Hippocampal formation (tissue), 2 donors: Measurements from ENCODE around the gene PAF1.
"Not testable (repeated sequence)": the region's sequence is repeated elsewhere in the genome, so short reads cannot be mapped to it uniquely, and the experiment has no call there.

ENCODE experiments used
- DNase-seq, 2 donors: peaks; one replicate each; lab custom pipeline; 2025; lab: John Stamatoyannopoulos, UW

The PAF1 gene

DNA sequence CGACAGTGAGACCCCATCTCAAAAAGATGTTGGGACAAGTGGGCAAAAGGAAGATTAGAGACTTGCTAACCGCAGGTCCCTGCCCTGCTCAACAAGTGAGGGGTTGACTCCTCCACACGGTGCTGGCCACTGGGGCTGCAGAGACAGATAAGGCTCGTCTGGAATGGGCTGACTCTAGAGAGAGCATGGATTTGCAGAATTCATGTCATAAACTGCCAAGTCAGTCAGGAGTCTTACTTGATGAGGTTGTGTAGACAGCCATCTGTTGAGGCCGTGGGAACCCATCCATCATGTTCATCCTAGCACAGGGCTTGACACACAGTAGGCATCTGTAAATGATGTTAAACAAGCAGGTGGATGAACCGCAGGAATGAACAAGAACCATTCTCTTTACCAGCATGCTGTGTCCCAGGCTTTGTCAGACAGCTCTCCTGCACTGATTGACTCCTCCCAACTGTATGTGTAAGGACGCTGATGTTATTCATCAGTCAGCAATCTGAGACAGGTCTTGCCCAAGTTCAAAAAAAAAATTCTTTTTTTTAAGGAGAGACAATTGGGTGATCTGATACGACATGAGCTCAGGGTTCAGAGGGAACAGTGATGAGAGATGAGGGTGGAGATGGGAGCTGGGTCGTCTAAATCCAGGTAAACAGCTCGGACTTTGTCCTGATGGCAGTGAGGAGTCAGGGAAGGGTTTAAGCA lies 8.8 kb downstream of the PAF1 start:
- no peak for DNase-seq

DNA sequence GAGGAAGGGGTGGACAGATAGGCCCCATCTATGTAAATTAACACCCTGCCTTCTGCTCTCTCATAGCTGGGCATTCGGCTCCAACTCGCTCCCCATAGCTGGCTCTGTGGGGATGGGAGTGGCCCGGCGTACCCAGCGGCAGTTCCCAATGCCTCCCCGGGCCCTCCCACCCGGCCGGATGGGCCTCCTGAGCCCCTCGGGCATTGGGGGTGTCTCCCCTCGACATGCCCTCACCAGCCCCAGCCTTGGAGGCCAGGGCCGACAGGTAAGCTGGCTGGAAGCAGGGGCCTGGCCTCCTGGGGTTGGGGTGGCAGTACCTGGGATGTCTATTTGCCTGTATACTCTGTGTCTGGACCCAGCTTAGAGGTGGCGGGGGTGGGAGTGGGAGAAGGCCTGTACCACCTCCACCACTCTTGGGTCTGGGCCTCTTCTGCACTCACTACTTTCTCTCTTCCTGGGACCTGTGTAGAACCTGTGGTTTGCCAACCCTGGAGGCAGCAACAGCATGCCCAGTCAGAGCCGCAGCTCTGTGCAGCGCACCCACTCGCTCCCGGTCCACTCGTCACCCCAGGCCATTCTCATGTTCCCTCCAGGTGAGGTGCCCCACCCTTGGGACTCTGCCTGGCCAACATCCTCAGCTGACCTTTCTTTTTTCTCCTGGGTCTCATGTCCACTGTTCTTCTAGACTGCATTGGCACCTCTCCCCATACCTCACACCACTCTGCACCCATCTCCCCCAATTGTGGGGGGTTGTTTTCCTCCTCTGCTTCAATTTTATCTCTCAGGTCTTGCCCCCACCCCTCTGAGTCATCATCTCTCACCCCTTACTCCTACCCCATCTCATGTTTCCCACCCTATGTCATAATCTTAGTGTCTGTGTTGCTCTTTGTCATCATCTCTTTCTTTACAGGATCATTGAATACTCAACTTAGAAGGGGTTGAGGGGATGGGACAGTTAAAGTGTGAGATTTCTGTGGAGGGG lies 10.1 kb downstream of the PAF1 start:
- no peak for DNase-seq

DNA sequence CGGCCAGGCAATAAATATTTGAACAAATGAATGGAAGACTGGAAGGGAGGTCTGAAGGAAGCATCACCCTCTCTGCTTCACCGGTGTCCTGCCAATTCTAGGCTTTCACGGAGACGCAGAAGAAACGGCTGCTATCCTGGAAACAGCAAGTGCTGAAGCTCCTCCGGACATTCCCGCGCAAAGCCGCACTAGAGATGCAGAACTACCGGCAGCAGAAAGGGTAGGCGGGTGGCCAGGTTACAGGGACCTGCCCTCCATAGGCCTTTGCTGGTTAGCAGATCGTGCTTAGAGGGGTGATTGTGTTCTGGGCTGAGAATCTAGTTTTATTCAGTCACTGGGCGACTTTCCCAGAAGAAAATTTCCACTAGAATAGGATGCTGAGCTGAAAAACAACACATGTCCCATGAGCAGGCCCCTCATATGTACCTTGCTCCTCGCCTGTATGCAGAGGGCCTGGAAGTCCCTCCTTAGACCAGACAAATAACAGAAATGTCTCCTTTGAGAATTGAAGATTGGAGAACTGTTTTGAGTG lies 11.0 kb downstream of the PAF1 start:
- peak in 1 of 2 donors; percentile 35 for DNase-seq

DNA sequence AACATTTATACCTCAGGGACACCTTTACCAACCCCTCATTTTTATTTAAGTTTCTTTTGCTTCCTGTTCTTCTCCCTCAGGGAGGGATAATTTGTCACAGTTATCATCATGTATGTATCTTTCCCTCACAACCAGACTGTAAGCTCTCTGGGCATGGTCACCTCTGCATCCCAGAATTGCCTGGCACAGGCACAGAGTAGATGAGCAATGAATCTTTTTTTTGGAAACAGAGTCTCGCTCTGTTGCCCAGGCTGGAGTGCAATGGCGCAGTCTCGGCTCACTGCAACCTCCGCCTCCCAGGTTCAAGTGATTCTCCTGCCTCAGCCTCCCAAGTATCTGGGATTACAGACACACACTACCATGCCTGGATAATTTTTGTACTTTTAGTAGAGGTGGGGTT lies 11.5 kb downstream of the PAF1 start:
- DNase-seq, result not testable (repeated sequence)

DNA sequence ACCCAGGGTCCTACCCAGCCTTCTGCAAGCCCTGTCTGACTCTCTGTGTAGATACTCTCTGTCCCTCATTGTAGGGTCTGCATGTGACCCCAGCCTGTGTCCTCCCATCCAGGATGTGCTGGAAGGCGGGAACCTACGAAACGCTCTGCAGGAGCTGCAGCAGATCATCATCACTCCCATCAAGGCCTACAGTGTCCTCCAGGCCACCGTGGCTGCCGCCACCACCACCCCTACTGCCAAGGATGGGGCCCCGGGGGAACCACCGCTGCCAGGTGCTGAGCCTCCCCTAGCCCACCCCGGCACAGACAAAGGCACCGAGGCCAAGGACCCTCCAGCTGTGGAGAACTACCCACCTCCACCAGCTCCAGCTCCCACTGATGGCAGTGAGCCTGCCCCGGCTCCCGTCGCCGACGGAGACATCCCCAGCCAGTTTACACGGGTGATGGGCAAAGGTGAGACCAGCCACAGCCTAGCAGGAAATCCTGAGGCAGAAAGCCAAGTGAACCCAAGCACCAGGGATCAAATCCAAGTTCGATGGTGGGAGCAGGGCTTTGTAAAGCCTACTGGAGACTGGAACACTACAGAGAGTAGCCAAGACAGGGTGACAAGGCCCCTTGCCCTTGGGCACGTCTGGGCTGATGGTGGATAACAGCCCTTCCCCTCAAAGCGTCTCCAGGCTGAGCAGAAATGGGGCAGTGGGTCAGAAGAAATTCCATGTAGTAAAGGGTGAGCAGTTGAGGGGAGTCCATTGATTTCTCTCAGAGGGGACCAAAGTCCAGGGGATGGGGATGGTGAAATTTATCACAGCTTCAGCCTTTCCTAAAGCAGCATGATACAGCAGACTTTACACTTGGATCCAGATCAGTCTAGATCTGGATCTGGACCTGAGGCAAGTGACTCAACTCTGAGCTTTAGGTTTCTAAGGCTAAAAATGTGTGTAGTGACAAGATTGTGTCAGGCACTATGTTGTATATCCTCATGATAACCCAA lies 13.2 kb downstream of the PAF1 start:
- DNase-seq, result no peak

DNA sequence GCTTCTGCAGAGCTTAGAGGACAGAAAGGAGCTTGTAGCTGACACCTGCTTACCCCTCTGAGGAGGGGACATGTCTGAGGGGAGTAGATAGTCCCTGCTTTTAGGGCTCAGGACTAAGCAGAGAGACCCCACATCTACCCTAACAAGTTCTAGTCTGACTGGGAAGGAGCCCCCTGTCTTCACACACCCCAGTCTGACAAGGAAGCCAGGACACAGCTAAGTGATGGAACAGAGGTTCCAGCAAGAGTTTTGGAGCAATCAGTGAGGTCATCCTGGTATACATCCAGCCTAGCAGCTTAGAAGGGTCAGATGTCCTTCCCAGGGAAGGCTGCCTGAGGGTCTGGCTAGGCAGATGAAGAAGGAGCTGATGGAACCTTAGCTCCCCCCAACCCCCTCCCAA lies 15.0 kb downstream of the PAF1 start:
- DNase-seq, result no peak

DNA sequence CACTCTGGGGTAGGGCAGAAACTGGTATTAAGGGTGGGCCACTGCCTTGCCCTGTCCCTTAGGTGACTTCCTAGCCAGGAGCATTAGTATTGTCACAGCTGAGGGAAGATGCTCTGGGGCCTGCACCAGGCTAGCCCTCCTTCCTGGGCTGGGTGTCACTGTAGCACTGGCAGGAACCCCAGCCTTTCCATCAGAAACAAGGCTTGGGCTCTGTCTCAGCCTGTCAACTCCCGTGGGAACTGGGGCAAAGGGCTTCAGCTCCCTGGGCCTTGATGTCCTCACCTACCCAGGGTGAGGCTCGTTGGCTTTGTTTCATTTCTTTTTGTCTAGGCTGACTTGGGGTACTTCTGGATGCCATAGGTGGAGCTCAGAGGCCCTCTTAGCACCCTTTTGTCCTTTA lies 18.0 kb downstream of the PAF1 start:
- DNase-seq, result no peak

DNA sequence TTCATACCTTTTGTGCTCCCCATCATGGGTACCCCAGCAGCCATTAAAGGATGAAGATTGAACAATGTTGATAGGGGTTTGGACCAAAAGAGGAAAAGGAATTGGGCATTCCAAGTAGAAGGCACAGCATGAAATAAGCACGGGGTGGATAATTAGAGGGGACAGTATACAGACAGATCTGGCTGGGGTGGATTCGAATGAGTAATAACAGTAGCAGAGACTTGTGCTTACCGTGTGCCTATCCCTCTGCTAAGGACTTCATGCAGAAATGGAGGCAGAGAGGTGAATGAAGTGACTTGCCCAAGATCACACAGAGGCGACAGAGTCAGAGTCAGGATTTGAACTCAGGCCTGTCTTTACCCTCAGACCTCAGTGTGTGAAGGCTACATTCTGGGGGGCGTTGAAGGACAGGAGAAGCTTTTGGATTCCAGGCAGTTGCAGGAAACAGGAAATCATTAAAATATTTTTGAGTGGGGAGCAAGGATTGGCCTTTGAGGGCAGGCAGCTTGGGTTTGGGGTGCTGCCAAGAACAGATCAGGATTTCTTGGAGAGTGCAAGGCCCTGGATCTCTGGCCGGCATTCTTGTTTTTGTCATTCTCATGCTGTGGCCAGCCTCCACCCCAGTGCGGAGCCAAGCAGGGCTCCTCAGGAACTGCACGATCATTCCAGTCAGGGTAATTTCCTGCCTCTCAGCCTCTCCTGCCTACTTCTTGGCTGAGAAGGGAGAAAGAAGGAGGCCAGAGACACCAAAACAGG lies 18.7 kb downstream of the PAF1 start:
- peak; percentile 23 for DNase-seq

DNA sequence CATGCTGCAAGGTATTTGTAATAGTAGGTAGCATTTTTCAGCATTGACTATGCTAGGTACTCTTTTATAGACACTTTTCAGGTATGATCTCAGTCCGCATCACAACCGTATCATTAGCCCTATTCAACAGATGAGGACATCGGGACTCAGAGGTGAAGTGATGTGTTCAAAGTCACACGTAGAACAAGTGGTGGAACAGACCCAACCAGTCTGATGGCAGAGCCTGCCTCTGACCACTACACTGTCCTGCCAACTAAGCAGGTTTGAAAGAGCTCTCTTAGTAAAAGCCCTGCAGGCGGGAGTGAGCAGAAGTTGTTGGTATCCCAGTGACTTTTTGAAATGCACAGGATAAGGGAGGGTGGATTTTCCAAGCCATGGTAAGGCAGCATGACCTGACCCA lies 20.2 kb downstream of the PAF1 start:
- DNase-seq, result no peak

DNA sequence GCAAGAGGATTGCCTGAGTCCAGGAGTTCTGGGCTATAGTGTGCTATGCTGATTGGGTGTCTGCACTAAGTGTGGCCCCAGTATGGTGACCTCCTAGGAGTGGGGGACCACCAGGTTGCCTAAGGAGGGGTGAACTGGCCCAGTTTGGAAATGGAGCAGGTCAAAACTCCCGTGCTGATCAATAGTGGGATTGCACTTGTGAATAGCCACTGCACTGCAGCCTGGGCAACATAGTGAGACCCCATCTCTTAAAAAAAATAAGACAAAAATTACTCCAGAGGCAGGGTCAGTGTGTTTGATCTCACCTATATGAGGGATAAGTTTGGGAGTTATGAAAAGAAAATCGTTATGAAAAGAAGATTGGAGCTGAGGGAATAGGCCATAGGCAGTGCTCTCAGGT lies 21.7 kb downstream of the PAF1 start:
- DNase-seq, result no peak

DNA sequence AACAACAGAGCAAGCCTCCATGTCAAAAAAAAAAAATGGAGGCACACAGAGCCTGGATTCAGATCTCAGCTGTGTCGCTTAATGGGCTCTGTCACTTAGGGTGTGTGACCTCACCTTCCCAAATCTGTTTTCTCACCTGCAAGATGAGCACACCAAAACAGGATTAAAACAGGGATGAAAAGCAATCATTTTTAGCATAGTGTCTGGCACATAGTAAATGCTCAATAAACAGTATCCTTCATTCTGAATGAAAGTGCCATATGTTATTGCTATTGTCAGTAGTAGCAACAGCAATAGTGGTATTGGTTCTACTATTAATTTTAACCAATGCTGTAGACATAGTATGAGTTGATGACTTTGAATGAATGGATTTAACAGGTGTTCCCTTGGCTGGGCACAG lies 25.4 kb downstream of the PAF1 start:
- DNase-seq, result no peak

DNA sequence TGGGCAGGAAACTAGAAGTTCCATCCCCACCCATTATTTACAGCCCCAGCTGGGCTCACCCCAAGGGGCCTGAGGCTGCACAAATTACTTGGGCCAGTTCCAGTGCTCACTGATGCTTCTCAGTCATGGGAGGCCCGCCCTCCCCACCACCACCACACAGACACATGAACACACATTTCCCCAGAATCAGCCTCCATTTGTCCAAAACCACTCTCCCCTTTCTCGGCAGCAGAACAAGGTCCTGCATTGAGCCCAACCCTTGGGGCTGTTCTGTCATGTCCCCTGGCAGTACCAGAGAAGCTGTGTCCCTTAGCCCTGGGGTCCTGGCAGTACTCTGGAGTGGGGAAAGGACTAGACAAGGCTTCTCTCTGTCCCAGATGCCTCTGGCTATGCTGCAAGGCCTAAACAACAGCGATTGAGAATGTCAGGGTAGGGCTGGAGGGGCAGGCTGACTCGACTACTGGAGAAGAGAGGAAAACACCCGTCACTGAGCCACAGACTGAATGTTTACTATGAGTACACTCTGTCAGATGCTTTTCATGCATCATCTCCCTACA lies 26.9 kb downstream of the PAF1 start:
- peak; percentile 81 to 94 for DNase-seq

DNA sequence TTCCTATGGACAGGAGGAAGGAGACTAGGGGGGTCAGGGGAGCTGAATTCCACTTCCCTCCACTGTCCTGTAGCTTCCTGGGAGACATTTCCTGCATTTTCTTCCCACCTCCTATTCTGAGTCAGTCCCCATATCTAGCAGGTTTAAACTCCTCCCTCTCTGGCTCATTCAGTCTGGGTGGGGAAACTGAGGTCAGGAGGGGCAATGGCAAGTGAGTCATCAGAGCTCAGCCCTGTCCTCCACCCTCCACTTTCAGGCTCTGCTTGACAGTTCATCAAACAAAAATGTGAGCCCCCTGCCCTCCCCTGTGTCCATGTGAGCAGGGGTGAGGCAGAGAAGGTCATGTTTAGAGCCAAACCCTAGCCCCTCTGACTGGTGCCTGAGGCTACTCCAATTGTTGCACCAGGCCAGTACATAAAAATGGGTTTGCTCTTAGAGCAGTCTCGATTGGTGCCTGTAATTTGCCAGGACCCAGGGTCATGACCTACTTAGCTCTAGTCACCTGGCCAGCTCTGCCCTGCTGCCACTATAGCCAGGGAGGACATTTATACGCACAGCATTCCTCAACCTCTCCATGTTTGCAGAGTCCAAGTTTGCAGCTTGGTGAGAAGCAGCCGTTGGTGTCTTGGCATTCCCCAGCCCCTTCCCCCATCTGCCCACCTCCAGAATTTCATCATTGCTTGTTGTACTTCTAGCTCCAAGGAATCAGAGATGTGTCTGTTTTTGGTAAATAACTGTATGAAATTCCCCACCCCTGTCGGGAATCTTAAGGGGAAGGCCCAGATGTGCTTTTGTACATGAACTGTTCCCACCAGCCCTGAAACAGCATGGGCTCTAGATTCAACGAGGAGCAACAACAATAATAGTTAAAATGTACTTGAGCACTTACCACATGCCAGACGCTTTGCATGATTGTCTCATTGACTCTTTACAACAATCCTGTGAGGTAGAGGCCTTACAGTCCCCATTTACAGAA lies 27.9 kb downstream of the PAF1 start:
- DNase-seq, result no peak

DNA sequence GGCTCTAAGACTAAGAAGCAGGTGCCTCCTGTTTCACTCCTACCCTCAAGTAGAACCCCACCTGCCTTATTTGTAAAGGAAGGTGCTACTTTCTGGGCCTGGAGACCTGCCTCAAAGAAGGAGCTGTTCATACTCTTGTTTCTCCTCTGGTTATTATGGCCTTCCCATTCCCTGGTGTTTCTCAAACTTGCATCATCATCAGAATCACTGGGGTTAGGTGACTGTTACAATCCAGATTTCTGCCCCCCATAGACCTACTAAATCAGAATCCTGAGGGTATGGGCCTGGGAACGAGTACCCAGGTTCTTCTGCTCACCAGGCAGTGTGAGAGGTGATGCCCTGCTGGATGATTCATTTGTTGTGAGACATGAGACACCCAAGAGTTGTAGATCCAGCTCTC lies 30.3 kb downstream of the PAF1 start:
- DNase-seq, result no peak

DNA sequence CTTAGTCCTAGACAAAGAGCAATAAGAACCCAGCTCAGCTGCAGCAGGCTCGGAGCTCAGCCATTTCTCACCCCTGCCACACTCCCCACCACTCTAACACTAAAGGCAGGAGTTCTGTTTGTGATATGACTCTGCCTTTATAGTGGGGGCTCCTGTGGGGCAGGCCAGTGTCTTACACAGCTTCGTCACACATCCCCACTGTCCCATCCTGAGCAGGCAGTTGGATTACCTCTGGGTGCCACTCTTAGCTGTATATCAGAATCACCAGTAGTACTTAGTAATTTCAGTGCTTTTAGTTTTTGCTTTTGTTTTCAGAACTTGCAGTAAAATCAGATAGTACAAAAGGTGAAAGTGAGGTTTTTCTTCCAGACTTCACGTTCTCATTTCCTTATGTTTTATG lies 31.9 kb downstream of the PAF1 start:
- no peak for DNase-seq

DNA sequence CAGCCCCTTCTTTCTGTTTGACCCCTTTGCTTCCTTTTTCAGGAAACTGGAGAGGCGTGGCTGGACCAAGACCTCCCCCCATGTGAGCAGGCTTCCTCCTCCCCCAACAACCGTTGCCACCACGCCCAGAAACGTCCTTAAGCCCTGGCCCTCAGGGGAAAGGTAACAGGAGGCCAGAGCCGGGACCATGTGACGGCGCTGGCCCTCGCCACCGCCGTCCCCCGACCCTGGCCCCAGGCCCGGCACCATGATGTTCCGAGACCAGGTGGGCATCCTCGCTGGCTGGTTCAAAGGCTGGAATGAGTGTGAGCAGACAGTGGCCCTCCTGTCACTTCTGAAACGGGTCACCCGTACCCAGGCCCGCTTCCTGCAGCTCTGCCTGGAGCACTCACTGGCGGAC lies 34.3 kb downstream of the PAF1 start:
- DNase-seq, result no peak

DNA sequence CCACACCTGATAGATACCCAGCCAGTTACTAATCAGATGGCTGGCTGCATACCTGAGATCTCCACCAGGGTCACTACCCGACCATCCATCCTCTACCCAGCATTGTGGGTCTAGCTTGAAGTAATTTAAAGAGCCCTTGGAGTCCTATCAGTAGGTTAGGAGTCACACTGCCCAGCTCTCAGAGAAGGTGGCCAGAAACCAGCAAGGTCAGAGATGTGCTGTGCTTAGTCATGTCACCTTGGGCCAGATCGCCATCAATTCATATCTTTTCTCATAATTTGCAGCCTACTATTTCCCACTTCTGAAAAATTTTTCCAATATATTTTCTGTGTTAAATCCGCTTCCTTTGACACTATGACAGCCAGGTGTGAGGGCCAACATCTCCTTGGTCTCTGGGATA lies 34.8 kb downstream of the PAF1 start:
- DNase-seq, result no peak

DNA sequence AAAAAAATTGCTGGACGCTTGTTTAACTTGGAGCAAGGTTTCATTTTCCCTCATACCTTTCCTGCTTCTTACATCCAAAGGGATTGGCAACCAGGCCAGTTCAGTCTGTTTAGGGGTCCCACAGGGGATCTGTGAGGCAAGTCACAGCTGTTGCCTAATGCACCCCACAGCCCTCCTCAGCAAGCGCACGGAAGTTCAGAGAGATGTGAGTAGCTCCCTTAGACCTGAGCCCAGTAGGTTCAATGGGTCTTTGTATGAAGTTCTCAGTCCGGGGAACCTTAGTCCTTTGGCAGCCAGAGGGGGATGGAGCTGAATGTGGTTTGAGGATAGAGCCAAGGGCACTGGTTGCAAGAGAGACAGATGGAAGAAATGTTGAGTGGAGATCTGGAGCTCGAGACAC lies 35.7 kb downstream of the PAF1 start:
- peak; percentile 14 to 30 for DNase-seq
